Right kidney (tissue), 1 donor: ENCODE results near the gene PPA2.
A peak's percentile ranks its signal among the peaks of the same experiment; 100 is the strongest.

Source experiments
- DNase-seq: peaks from one replicate; pipeline ENCODE4 v3.0.0-alpha.2; 2016

Gene PPA2

GRCh38 chr4:105400901-105401677 lies 72.8 kb downstream of the PPA2 start:
- no peak for DNase-seq

DNA sequence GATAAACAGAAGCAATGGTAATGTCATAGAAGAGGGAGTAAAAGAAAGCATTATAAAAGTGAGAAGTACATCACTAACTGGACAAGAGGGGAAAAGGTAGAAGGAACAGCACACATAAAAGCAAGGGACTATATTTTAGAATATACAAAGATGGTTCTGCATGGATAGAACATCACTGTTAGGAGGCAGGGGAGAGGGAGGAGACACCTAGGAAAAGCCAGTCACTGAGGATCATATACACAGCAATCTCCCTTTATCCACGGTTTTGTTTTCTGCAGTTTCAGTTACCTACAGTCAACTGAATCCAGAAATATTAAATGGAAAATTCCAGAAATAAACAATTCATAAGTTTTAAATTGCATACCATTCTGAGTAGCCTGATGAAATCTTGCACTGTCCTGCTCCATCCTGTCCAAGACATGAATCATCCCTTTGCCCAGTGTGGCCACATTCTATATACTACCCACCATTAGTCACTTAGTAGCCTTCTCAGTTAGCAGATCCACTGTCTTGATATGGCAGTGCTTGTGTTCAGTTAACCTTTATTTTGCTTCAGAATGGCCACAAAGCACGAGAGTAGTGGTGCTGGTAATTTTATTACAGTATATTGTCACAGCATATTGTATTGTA lies 74.2 kb downstream of the PPA2 start:
- no peak for DNase-seq

- DNase-seq = no peak
Observed at GRCh38 chr4:105392858-105393257, 81.0 kb downstream of the PPA2 start.

DNA sequence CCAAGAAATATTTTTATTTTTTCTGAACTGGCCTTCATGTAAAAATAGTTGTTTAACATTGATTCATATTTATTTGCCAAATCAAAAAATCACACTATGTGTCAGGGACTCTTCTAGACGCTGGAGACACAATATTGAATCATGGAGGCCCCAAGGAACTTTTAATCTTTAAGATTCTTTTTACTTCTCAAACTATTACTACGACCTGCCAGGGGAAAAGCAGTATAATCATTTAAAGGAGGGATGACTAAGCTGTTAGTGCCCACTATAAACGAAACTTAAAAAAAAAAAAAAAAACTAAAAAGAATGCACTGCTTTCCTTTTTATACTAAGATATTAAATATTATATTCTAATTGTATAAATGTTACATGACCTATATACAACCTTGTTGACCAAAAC lies 84.7 kb downstream of the PPA2 start:
- DNase-seq = no peak

DNA sequence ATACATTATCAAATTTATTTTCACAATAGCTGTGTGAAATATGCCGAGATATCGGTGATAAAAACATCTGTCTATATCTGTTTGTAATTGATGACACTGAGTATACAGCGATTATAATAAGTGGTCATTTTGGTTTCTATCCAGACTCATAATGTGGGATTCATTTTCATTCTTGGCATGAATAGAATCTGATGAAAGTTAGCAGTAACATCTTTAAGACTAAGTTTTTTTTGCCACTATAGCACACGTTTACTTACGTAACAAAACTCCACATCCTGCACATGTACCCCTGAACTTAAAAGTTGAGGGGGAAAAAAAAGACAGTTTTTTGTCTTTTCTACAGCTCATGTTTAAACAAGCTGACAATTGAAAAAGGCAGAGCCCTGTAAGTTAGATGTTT lies 86.4 kb downstream of the PPA2 start:
- no peak for DNase-seq

DNA sequence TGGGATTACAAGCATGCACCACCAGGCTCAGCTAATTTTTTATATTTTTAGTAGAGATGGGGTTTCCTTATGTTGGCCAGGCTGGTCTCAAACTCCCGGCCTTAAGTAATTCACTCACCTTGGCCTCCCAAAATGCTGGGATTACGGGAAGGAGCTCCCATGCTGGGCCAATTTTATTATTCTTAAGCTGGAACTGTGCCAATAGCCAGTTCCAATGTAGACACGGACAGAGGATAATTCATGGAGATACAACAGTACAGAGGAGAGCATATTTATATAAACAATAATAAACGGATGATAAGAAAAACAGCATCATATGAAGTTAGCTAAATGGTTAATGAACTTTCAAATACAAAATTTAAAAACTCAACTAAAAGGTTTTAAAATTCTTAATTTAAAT lies 87.8 kb downstream of the PPA2 start:
- DNase-seq = no peak

DNA sequence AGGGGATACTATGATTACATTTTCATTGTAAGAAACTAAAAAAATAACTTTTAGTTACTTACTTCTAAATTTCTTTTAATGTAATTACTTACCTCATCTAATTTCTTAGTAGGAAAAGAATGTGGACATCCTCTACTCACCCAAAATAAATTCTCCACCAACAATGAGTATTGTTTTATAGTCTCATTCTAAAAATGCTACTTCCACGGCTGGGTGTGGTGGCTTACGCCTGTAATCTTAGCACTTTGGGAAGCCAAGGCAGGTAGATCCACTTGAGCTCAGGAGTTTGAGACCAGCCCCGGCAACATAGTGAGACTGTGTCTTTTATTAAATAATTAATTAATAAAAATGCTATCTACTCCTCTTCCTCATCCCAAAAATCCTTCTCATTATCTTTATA lies 99.8 kb downstream of the PPA2 start:
- DNase-seq = no peak

DNA sequence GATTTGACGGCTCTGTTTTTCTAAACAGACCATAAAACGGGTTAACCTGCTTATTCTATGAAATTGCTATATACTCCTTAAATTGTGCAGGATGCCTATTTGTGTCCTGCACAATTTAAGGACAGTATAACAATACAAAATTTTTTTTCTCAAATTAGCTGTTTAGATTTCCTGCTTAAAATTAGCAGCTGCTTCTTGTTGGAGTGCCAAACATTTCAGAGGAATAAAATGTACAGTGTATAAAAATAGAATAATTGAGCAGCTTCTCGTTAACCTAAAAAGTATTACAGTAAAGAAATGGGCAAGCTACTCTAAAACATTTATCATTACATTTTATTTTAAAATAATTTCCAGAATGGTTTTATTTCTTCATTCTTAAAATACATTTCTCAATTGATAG lies 100.5 kb downstream of the PPA2 start:
- DNase-seq = no peak

DNA sequence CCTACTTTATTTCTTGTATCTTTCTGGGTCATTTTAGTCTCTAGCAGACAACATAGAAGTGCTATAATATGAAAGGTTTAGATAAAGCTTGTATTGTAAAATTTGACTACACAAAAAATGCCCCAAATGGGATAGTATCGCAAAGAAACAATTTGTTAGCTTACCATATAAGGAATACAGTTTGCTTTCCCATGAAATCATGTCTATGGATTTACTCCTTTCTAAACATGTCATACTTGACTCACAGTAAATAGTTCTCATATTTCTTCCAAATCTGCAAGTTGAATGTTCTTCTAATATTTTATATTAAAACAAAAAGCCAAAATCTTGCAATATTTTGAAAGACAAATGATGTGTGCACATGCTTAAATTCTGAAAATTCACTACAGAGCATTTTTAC lies 103.9 kb downstream of the PPA2 start:
- no peak for DNase-seq

GRCh38 chr4:105361053-105361452 lies 112.8 kb downstream of the PPA2 start:
- DNase-seq = no peak

DNA sequence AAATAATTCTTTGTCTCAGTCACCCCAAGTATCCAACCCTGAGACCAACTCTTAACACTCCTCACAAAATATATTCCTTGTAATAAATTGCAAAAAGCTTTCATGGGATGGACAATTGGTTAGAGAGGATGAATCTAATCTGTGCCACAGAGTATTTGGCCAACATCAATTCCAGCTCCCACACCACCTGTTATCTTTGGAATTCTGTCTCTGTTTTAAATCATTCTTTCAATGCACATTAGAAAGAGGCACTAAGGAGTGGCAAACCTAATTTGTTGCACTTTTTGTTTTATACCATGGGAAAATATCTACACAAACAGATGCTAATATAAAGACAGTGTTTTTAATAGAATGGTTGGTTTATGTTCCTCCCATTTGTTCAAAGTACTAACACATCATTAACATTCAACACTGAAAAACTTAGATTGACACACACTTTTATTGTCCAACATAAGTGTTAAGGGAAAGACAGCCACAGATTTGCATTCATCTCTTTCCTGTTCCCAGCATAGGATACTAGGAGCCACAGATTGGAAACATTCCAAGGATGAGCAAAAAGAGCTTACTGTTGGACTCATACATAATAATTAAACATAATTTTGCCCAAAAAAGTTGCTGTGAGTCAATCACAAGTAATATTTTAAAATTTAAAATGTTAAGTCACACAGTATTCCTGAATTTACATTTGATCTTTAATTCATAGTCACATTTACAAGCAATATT lies 116.4 kb downstream of the PPA2 start:
- DNase-seq = no peak

- no peak for DNase-seq
Observed at GRCh38 chr4:105356194-105356593, 117.7 kb downstream of the PPA2 start.

DNA sequence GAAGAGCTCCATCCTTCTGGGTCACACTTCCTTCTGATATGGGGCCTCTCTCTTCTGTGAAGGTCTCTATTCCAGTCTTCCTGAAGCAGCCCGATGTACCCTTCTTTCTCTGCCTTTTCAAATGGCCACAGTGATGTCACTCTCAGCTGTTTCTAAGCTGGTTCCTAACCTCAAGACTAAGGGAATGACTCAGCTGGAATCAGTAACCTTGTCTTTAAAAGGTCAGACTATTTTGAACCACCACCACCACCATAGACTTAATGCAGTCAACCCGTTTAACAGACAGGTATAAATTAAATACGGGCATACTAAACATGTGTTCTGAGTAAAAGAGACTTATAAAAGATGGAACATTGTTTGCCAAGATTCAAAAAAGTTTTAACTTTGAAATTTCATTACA lies 121.0 kb downstream of the PPA2 start:
- DNase-seq = no peak

GRCh38 chr4:105351861-105352260 lies 122.0 kb downstream of the PPA2 start:
- DNase-seq = no peak

DNA sequence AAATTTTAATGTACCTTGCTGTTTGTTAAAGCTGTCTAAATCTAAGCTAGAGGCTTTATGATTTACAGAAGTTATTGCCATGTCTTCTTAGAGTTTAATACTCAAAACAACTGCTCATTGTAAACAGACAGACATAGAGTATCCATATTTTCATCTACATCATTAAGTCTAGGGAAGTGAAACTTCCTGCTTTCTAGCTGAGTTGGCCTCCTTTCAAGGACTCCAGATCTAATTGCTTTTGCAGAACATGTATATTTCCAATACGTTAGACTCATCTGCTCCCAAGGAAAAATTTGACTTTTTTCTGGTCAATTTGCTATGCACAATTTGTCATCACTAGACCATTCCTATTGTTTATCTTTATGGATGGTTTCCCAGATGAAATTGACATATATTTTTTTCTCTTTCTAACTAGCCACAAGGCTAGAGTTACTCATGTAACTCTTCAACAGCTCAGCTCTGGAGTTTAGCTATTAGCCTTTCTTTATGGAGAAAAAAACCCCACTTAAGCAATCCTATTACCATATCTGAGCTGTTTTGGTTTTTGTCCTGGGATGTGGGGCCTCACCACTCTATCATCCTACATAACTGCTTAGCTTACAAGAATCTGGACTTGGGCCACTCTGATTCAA lies 122.9 kb downstream of the PPA2 start:
- DNase-seq = no peak

- DNase-seq = no peak
Observed at GRCh38 chr4:105348719-105349118, 125.1 kb downstream of the PPA2 start.

- DNase-seq = no peak
Observed at GRCh38 chr4:105346869-105347268, 127.0 kb downstream of the PPA2 start.

- no peak for DNase-seq
Observed at GRCh38 chr4:105345838-105346237, 128.0 kb downstream of the PPA2 start.

DNA sequence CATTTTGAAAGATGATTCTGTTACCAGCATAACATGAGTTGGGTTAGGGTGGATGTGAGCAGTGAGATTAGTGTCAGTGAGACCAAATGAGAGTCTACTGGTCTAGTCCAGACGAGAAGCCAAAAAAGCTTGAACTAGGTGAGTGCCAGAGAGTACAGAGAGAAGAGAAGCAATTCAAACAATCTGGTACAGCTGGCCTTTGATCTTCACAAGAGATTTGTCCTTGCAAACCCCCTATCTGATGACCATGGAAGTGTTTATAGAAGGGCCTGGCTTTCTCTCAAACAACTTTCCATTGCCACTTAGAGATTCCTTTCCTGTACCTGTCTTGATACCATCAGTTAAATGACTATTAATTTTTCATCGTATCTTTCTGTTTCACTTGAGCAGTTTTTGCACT lies 128.5 kb downstream of the PPA2 start:
- DNase-seq = no peak

- no peak for DNase-seq
Observed at GRCh38 chr4:105344141-105344540, 129.7 kb downstream of the PPA2 start.

DNA sequence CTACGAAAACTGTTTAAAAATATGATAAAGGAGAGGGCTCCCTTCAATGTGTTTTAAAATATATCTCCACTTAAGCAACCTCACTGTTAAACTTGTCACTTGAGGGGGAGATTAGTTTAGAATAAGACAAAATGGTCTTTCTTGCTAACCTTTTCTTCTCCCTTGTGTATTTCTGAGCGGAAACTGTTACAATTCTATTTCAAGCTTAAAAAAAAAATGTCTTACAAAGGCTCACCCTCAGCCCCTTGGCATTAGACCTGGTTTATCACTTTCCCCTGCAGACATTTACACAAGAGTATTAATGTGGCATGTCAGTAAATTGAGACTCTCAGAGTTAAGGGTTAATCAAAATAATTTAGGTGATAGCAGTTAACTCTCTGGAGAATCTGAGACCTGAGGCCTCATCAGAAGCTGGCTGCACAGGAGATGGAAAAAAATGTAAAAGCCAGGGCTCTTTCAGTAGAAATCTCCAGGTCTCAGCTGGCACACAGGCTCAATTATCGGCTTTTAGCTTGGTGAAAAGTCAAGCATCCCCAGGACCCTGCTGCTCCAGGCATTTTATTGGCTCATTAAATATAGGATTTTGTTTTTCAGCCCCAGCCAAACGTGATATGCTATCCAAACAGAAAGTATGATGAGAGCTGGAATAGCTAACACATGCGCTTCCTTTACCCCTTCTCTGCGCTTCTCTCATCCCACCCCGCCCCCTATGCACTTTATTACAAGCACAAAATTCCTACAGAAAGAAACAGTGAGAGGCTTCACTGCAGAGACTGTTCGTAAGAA lies 130.5 kb downstream of the PPA2 start:
- DNase-seq = peak; percentile 8

DNA sequence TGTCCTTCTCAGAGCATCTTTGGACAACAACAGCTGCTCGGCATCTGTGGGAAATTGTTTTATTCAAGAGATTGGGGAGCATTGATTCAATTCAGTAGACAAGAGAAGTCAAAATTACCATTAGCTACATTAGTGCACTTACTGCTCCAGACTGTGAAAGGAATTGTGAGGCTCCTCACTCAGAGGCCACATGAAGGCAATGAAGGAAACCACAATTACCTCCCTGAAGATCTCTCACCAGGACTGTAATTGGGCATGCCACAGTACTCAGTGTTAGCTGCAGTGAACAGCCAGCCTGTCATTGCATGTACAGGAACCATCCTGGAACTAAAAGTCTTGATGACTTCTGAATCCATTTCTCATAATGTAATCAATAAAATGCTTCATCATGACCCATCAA lies 144.8 kb downstream of the PPA2 start:
- DNase-seq = no peak
